Keratinocyte (primary cell): ENCODE measurements around the gene PSME4. TPM values are rescaled to one million over a fixed set of nuclear protein-coding genes. Genes with fewer than 3 reads are reported as not detected.

ENCODE experiments used
- DNase-seq: peaks from one replicate; pipeline ENCODE4 v3.0.0-alpha.2; 2011; ENCODE audit warnings: low read depth, missing footprints, low spot score
- FAIRE-seq: peaks from 2 replicates; lab custom pipeline; 2011; peaks lifted over from hg19 to GRCh38; lab: Jason Lieb, UNC
- H2AFZ ChIP-seq: 2 replicates; pipeline ENCODE4 v1.6.0; 2012; ENCODE audit warnings: low read length, control low read depth, inconsistent platforms; ENCODE audit not compliant: control insufficient read depth
- H3K27ac ChIP-seq: 2 replicates; pipeline ENCODE4 v1.5.1; 2011; ENCODE audit warnings: low read length; ENCODE audit not compliant: control insufficient read depth, insufficient read depth
- H3K27me3 ChIP-seq: 3 replicates; pipeline ENCODE4 v1.6.0; 2011; ENCODE audit warnings: low read length; ENCODE audit not compliant: control insufficient read depth, insufficient read depth; ENCODE audit errors: extremely low read depth
- H3K36me3 ChIP-seq, 2 experiments: 2 replicates in 1 of 2; 3 replicates in 1 of 2; pipeline ENCODE4 v1.5.1; 2011; ENCODE audit warnings: low read length in 2 of 2, mild to moderate bottlenecking in 1 of 2; ENCODE audit not compliant: control insufficient read depth in 2 of 2, insufficient read depth in 2 of 2; ENCODE audit errors: extremely low read depth in 1 of 2
- H3K4me1 ChIP-seq: 3 replicates; pipeline ENCODE4 v1.5.1; 2011; ENCODE audit warnings: low read length; ENCODE audit not compliant: control insufficient read depth, insufficient read depth; ENCODE audit errors: extremely low read depth
- H3K4me2 ChIP-seq: 3 replicates; pipeline ENCODE4 v1.6.0; 2011; ENCODE audit warnings: low read depth, low read length; ENCODE audit not compliant: control insufficient read depth, insufficient read depth; ENCODE audit errors: extremely low read depth
- H3K4me3 ChIP-seq, 3 experiments: fragments of 200-600 bp in 1 of 3; sonication (generic) in 1 of 3; 2 replicates in 2 of 3; 3 replicates in 1 of 3; pipeline ENCODE4 v1.5.1; 2011 to 2016; ENCODE audit warnings: low read length in 3 of 3, mild to moderate bottlenecking in 3 of 3, control low read depth in 2 of 3, inconsistent platforms in 1 of 3, low read depth in 1 of 3, mixed read lengths in 1 of 3, mixed run types in 1 of 3, moderate library complexity in 1 of 3; ENCODE audit not compliant: control insufficient read depth in 2 of 3, insufficient read depth in 2 of 3; ENCODE audit errors: extremely low read depth in 1 of 3
- H3K79me2 ChIP-seq: 2 replicates; pipeline ENCODE4 v1.6.0; 2012; ENCODE audit warnings: low read length; ENCODE audit not compliant: control insufficient read depth, insufficient read depth
- H3K9ac ChIP-seq: 3 replicates; pipeline ENCODE4 v1.6.0; 2011; ENCODE audit warnings: low read length; ENCODE audit not compliant: control insufficient read depth, insufficient read depth; ENCODE audit errors: extremely low read depth
- H3K9me1 ChIP-seq: 3 replicates; pipeline ENCODE4 v1.6.0; 2011; ENCODE audit warnings: low read length; ENCODE audit not compliant: control insufficient read depth, insufficient read depth; ENCODE audit errors: extremely low read depth
- H3K9me3 ChIP-seq: 2 replicates; pipeline ENCODE4 v1.5.1; 2012; ENCODE audit warnings: low read depth, low read length; ENCODE audit not compliant: control insufficient read depth
- H4K20me1 ChIP-seq: 3 replicates; pipeline ENCODE4 v1.6.0; 2011; ENCODE audit warnings: low read length; ENCODE audit not compliant: control insufficient read depth, insufficient read depth; ENCODE audit errors: extremely low read depth
- EZH2 ChIP-seq: IDR thresholded peaks from one replicate; pipeline ENCODE4 v1.6.1; 2012; ENCODE audit warnings: inconsistent platforms, mild to moderate bottlenecking, low read length, moderate library complexity
- dilution Hi-C: fragments of 300-500 bp; cut with MboI; formaldehyde crosslinking; loops from one replicate; pipeline ENCODE4 v1.7.0; 2020; ENCODE audit warnings: low sequenced_read_pairs; ENCODE audit not compliant: extremely low pct_ligation_motif_present
- polyA plus RNA-seq, 5 experiments: library from polyadenylated mRNA; depleted of rRNA in 3 of 5; stranded (reverse) in 3 of 5; stranded (forward) in 1 of 5; unstranded in 1 of 5; fragments of >200 nt; gene quantifications; 1 replicate in 1 of 5; 2 replicates in 3 of 5; 3 replicates in 1 of 5; pipeline versions ENCODE4 v1.2.1 to v1.2.3, GENCODE V29; 2011 to 2012; ENCODE audit warnings: missing spikeins in 2 of 5, low read depth in 1 of 5, low replicate concordance in 1 of 5
- TF ChIP-seq, protein P1 (sequence below), 3 experiments: IDR thresholded peaks in 1 of 3; conservative IDR thresholded peaks in 1 of 3; optimal IDR thresholded peaks in 1 of 3; 2 replicates in 2 of 3; 3 replicates in 1 of 3; pipeline versions ENCODE3 to v1.5.1; 2011; ENCODE audit warnings: low read length in 3 of 3, mild to moderate bottlenecking in 3 of 3, moderate library complexity in 2 of 3, control low read depth in 1 of 3, inconsistent platforms in 1 of 3; ENCODE audit not compliant: insufficient read depth in 2 of 3; ENCODE audit errors: extremely low read depth in 1 of 3

PSME4 gene
- polyA plus RNA-seq, 1 donor (not counting 4 experiments of a cell fraction or from before 2014, with no cell fraction given): 59.4 TPM

DNA sequence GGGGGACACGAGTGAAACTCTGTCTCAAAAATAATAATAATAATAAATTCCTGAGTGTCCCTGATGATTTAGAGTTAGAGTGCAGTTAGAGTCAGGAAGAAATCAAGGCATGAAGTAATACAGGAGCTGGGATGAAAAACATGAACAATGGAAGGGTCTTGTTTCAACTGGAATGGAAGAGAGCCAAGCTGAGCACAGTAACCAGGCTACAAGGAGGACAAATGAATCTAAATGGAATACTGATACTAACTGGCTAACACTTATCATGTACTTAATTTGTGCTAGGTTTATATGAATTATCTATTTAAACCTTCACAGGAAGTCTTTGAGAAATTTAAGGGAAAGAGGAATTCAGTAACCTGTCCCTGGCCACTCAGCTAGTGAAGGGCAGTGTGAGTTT, 38.8 kb upstream of the PSME4 start:
- H3K4me3 ChIP-seq: no peak overlapping the region
- FAIRE-seq: no peak
- H3K9me1 ChIP-seq: no peaks in the 10 kb centered on the region
- no peak overlapping the region for H2AFZ ChIP-seq
- no peaks in the 10 kb centered on the region for H4K20me1 ChIP-seq
- no peaks in the 10 kb centered on the region for H3K27me3 ChIP-seq
- H3K36me3 ChIP-seq: peaks cover 0 to 2% of the 10 kb centered on the region in 2 experiments
- no peak overlapping the region for H3K4me2 ChIP-seq
- TF ChIP-seq, protein P1, sequence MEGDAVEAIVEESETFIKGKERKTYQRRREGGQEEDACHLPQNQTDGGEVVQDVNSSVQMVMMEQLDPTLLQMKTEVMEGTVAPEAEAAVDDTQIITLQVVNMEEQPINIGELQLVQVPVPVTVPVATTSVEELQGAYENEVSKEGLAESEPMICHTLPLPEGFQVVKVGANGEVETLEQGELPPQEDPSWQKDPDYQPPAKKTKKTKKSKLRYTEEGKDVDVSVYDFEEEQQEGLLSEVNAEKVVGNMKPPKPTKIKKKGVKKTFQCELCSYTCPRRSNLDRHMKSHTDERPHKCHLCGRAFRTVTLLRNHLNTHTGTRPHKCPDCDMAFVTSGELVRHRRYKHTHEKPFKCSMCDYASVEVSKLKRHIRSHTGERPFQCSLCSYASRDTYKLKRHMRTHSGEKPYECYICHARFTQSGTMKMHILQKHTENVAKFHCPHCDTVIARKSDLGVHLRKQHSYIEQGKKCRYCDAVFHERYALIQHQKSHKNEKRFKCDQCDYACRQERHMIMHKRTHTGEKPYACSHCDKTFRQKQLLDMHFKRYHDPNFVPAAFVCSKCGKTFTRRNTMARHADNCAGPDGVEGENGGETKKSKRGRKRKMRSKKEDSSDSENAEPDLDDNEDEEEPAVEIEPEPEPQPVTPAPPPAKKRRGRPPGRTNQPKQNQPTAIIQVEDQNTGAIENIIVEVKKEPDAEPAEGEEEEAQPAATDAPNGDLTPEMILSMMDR (optimal IDR thresholded peaks at IDR 0.05 in 1 of 3, IDR thresholded peaks at IDR 0.05 in 1 of 3, conservative IDR thresholded peaks at IDR 0.05 in 1 of 3; ENCODE audit: extremely low read depth in 1 of 3, insufficient read depth in 2 of 3, low read length in 3 of 3): no peak
- no peak for TF ChIP-seq EZH2
- H3K9ac ChIP-seq: no peak overlapping the region
- no peaks in the 10 kb centered on the region for H3K4me1 ChIP-seq
- no peaks in the 10 kb centered on the region for H3K9me3 ChIP-seq
- dilution Hi-C loops: no loop called here
- H3K27ac ChIP-seq: no peak overlapping the region
- no peaks in the 10 kb centered on the region for H3K79me2 ChIP-seq
- DNase-seq: no peak

DNA sequence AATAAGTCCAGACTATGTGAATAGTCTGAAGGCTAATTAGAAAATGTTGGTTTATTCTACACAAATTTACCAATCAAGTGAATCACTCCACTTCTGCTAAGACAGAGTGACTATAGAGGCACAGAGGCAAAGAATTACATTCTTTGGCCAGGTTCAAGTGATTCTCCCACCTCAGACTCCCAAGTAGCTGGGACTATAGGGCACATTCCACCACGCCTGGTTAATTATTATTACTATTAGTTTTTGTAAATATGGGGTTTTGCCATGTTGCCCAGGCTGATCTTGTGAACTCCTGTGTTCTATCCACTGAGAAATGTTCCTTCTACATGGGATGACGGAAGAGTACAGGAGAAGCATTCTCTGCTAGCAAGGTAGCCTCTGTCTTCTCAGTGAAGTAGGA, 37.6 kb upstream of the PSME4 start:
- no peaks in the 10 kb centered on the region for H3K27me3 ChIP-seq
- H3K9ac ChIP-seq: no peak overlapping the region
- H3K27ac ChIP-seq: no peak overlapping the region
- H3K79me2 ChIP-seq: no peaks in the 10 kb centered on the region
- no peak for FAIRE-seq
- H2AFZ ChIP-seq: no peak overlapping the region
- no peaks in the 10 kb centered on the region for H3K9me3 ChIP-seq
- dilution Hi-C loops: no loop called here
- no peak overlapping the region for H3K4me2 ChIP-seq
- DNase-seq: no peak
- H3K36me3 ChIP-seq: peaks cover 0 to 2% of the 10 kb centered on the region in 2 experiments
- H3K4me3 ChIP-seq: no peak overlapping the region
- no peak for TF ChIP-seq EZH2
- TF ChIP-seq, protein P1 (optimal IDR thresholded peaks at IDR 0.05 in 1 of 3, IDR thresholded peaks at IDR 0.05 in 1 of 3, conservative IDR thresholded peaks at IDR 0.05 in 1 of 3; ENCODE audit: extremely low read depth in 1 of 3, insufficient read depth in 2 of 3, low read length in 3 of 3): no peak
- no peaks in the 10 kb centered on the region for H3K9me1 ChIP-seq
- no peaks in the 10 kb centered on the region for H3K4me1 ChIP-seq
- H4K20me1 ChIP-seq: no peaks in the 10 kb centered on the region
